ENCODE results near the gene ELP4.

Gene ELP4

GRCh38 chr11:31783252-31783651 is 273.7 kb downstream of the ELP4 start:
- DNase-seq: no peak

GRCh38 chr11:31784611-31785010 is 275.0 kb downstream of the ELP4 start:
- DNase-seq: no peak

GRCh38 chr11:31786996-31787685 is 277.6 kb downstream of the ELP4 start:
- no peak for DNase-seq

- no peak for DNase-seq
Observed at GRCh38 chr11:31788085-31788484, 278.5 kb downstream of the ELP4 start.

GRCh38 chr11:31790649-31791048 is 281.1 kb downstream of the ELP4 start:
- DNase-seq: no peak

GRCh38 chr11:31792036-31792435 is 282.5 kb downstream of the ELP4 start:
- DNase-seq: no peak

- DNase-seq: no peak
Observed at GRCh38 chr11:31792456-31792855, 282.9 kb downstream of the ELP4 start.

- no peak for DNase-seq
Observed at GRCh38 chr11:31793264-31793663, 283.7 kb downstream of the ELP4 start.

- no peak for DNase-seq
Observed at GRCh38 chr11:31794548-31794947, 285.0 kb downstream of the ELP4 start.

- DNase-seq: no peak
Observed at GRCh38 chr11:31795706-31796498, 286.3 kb downstream of the ELP4 start.

GRCh38 chr11:31796499-31797189 is 287.1 kb downstream of the ELP4 start:
- DNase-seq: no peak

- DNase-seq: no peak
Observed at GRCh38 chr11:31797190-31798056, 287.9 kb downstream of the ELP4 start.

GRCh38 chr11:31798057-31798553 is 288.5 kb downstream of the ELP4 start:
- no peak for DNase-seq

- no peak for DNase-seq
Observed at GRCh38 chr11:31798554-31799434, 289.2 kb downstream of the ELP4 start.

GRCh38 chr11:31799435-31800397 is 290.1 kb downstream of the ELP4 start:
- no peak for DNase-seq

- DNase-seq: no peak
Observed at GRCh38 chr11:31800398-31801265, 291.1 kb downstream of the ELP4 start.

GRCh38 chr11:31801298-31801702 is 291.7 kb downstream of the ELP4 start:
- DNase-seq: no peak

GRCh38 chr11:31802000-31802551 is 292.5 kb downstream of the ELP4 start:
- DNase-seq: no peak

GRCh38 chr11:31802609-31802989 is 293.0 kb downstream of the ELP4 start:
- no peak for DNase-seq

All from activated naive CD4-positive, alpha-beta T cell treated with anti-CD3 and anti-CD28 coated beads, Interleukin-2, amount 50 U/mL, for 16 hours (primary cell).